ENCODE results near the gene DNM2.

- TF ChIP-seq POLR2AphosphoS5 (IDR thresholded peaks at IDR 0.05; ENCODE audit: low read depth, low read length) (no peak), REST (IDR thresholded peaks at IDR 0.05; ENCODE audit: insufficient read depth in 1 of 2, low read depth in 2 of 2, low read length in 2 of 2) (no peak), TAF1 (IDR thresholded peaks at IDR 0.05; ENCODE audit: borderline replicate concordance, insufficient read depth, low read length) (no peak)
Observed at GRCh38 chr19:10768936-10769335, 51.1 kb downstream of the DNM2 start.
